Stimulated activated CD4-positive, alpha-beta T cell treated with anti-CD3 and anti-CD28 coated beads, Interleukin-4, amount 100 ng/mL, for 1 hour (primary cell): Measurements from ENCODE around the gene GMDS.
"Not testable (repeated sequence)": the region's sequence is repeated elsewhere in the genome, so short reads cannot be mapped to it uniquely, and the experiment has no call there.

ENCODE experiments used
- DNase-seq: peaks from one replicate; pipeline ENCODE4 v3.0.0-alpha.2; 2020

Gene GMDS

GRCh38 chr6:1698527-1698926 lies 546.9 kb downstream of the GMDS start:
- DNase-seq, result no peak

DNA sequence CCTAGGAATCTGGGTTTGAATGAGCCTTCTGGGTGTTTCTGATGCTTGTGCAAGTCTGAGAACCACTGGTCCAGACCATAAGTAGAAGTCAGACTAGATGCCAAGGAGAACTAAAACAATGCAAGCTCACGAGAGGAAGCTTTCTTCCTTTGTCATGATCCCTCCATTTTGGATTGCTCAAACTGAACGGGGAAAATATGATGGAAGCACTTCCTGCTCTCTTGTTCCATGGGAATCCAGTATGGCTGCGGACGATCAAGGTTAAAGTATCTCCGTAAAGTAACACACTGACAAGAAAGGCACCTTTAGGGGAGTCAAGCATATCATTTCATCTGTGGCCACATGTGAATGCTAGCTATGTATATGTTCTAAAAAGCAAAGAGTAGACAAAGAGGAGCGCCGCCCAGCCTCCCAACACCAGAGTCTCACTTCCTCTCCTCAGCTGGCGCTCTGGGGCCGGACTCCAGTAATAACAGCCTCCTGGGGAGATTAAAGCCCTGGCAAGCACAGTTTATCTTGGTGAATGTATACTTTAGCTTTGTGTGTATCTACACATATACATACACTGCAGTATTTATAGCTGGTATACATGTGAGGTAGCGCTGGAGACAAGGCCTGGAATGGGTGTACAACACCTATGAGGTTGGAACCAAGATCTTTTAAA lies 547.6 kb downstream of the GMDS start:
- no peak for DNase-seq

- no peak for DNase-seq
Observed at GRCh38 chr6:1696463-1696850, 548.9 kb downstream of the GMDS start.

DNA sequence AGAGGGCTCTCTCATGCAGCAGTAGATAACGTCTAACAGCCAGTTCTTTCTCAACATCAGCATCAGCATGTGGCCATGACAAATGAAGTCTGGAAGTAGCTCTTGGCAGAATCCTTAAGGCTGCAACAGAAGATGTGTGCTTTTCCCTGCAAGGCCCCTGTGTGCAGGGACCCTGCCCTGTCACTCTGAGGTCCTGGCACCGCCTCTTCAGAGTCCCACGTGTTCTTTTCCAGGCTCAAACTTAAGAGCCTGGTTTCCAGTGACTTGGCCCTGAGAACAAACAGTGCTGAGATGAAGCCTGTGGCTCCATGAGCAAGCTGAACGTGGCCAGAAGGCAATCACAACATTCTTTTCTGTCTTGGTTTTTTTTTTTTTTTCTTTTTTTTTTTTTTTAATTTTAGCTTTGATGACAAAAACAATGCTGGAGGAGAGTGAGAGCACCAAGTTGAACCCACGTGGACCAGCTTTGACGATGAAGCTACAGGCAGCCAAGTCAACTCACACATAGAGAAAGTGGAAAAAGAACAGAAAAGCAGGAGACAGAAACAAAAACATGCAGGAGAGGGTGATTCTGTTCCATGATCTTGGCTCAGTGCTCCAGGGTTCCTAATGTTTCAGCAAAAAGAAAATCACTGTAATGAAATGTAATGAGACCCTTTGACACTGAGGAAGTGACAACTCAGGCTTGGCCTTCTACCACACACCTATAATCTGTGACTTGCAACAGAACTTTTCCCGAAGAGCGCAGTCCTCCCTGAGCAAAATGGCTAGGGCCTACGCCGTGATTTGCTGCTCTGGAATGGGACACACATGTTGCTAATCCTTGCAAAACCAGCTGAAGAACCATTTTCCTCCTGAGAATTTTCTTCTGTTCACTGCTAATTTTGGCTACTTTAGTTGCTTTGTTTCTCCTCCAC lies 549.6 kb downstream of the GMDS start:
- DNase-seq, result no peak

DNA sequence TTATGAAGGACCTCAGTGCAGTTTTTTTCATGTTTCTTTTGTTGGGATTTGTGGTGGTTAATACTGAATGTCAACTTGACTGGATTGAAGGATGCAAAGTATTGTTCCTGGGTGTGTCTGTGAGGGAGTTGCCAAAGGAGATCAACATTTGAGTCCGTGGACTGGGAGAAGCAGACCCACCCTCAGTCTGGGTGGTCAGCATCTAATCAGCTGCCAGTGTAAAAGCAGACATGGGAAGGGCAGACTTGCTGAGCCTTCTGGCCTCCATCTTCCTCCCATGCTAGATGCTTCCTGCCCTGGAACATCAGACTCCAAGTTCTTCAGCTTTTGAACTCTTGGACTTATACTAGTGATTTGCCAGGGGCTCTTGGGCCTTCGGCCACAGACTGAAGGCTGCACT lies 553.6 kb downstream of the GMDS start:
- not testable (repeated sequence) for DNase-seq

- DNase-seq, result not testable (repeated sequence)
Observed at GRCh38 chr6:1690656-1691055, 554.7 kb downstream of the GMDS start.

GRCh38 chr6:1689141-1689540 lies 556.3 kb downstream of the GMDS start:
- no peak for DNase-seq

- no peak for DNase-seq
Observed at GRCh38 chr6:1688396-1688795, 557.0 kb downstream of the GMDS start.

GRCh38 chr6:1687402-1687801 lies 558.0 kb downstream of the GMDS start:
- DNase-seq, result no peak

GRCh38 chr6:1686117-1687098 lies 559.0 kb downstream of the GMDS start:
- DNase-seq, result no peak

- DNase-seq, result no peak
Observed at GRCh38 chr6:1679688-1680068, 565.7 kb downstream of the GMDS start.

DNA sequence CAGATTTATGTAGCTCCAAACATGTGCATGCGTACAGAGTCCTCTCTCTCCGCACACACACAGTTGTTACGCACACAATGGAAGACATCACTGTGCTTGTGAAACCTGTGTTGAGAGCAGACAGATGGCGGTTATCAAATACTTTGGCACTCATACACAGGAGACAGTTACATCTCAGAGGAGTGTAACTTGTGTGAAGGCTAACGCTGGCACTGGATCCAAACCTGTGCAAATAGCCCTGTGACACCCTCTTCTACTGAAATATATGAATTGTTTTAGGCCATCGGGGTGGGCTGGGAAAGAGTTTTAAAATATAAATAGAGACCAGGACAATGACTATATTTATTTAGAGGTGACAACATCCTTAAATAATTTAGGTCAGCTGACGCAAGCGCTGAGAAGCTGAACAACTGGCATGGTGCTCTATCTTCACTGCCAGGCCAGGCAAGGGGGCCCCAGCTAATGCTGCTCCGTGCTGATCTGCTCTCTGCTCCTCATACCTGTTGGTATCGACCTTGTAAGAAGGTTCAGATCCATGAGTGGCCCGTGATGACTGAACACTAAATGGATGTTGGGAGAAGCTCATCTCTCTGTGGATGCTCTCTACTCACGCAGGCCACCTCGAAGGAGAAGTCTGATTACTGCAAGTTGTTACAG lies 566.2 kb downstream of the GMDS start:
- no peak for DNase-seq

DNA sequence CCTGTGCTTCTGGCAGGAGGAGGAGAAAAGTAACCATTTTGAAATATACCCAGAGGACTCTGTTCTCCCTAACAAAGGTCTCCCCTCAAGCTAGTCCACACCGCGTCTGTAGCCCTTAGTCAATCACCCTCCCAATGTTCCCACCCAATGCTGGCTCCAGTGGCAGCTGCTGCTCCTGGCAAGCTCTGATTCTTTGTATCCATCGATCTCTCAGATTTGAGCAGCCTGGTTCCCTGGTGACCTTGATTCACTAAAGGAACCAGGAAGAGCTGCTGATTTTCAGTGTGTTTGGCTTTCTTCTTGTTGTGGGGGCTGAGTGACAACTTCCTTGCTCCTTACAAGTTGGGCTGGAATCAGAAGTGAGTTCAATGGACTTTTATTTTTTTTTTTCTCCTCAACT lies 567.2 kb downstream of the GMDS start:
- DNase-seq, result no peak

- no peak for DNase-seq
Observed at GRCh38 chr6:1672379-1672778, 573.0 kb downstream of the GMDS start.

- no peak for DNase-seq
Observed at GRCh38 chr6:1670711-1671462, 574.5 kb downstream of the GMDS start.

DNA sequence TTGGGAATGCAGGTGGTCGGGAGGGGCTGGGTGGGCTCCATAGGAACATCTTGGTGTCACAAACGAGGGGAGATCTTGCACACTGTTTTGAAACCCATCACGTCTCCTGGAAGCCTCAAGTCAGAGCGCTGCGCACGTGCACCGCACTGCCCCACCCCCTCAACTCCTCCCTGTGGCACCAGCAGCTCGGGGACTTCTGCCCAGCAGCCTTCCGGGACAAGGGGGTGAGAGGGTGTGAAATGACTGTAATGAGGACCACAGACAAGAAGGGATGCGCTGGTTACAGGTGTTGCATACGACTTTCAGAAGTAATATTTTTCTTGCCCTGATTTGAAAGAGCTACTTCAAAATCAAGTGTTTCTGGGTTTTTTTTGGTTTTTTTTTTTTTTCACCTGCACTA lies 575.4 kb downstream of the GMDS start:
- DNase-seq, result no peak

GRCh38 chr6:1668456-1668855 lies 576.9 kb downstream of the GMDS start:
- DNase-seq, result not testable (repeated sequence)

DNA sequence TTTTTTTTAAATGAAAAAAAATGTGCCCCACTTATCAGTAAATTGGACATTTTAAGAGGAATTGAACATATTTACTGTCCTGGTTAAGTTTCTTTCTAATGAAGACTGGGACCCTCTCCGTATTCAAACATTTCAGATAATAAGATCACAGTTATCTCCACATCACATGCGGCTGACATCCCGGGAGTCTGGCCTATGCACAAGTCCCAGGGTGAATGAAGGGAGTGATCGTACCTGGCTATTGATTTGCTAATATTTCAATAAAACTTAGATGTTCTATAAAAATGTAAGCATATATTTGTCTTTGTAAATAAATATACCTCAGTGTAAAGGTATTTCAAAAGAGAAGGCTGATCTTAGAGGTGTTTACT lies 577.6 kb downstream of the GMDS start:
- no peak for DNase-seq

GRCh38 chr6:1667012-1667804 lies 578.2 kb downstream of the GMDS start:
- no peak for DNase-seq

DNA sequence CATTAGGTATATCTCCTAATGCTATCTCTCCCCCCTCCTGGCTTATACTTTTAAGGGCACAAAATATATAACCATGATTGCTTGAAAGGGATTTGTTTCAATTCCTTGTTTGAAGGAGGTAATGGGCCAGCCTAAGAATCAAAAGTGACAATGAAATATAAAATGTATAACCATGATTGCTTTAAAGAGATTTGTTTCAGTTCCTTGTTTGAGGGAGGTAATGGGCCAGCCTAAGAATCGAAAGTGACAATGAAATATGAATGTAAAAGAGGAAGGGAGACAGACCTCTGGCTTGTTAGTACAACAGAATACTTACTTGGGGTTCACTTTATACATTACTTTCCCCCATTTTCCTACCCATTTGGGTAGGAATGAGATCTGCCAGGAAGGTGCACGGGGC lies 580.2 kb downstream of the GMDS start:
- DNase-seq, result no peak

DNA sequence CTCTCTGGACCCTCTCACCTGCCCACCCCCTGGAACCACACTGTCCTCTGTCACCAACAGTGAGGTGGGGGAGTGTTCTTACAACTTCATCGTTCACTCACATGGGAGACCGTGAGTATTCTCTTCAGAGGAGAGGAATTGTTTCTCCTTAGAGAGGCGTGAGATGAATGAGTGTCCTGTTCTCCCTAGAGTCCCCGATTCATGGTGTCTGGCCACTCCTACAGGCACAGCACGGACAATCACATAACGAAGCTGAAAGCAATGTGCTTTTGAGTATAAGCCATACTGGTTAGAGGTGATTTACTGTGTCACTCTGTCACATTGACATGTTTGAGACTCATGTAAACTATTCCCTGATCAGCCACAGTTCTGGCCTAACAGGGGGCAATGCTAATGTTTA lies 581.1 kb downstream of the GMDS start:
- DNase-seq, result no peak
